Nucleus accumbens (tissue), 56 donors: Measurements from ENCODE around the gene TFB1M.

Experiments
- DNase-seq, 56 donors: peaks; one replicate each; lab custom pipeline; 2025; lab: John Stamatoyannopoulos, UW

TFB1M gene

DNA sequence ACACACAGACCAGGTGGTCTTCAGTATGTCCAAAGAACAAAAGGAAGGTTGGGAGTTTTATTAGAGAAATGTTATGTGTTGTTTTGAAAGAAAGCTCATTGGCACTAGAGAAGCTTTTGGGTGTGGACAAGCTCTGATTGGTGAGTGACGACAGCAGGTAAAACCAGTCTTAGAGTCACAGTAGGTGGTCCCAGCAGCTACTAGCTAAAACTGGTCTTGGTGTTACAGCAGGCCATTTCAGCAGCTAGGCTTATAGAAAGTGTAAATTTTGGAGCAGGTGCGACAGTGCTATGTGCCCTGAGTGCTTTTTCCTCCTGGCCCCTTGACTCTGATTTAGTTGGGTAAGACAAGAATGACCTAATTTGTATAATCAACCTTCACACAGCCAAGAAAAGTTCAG, 46.9 kb downstream of the TFB1M start:
- no peak for DNase-seq

DNA sequence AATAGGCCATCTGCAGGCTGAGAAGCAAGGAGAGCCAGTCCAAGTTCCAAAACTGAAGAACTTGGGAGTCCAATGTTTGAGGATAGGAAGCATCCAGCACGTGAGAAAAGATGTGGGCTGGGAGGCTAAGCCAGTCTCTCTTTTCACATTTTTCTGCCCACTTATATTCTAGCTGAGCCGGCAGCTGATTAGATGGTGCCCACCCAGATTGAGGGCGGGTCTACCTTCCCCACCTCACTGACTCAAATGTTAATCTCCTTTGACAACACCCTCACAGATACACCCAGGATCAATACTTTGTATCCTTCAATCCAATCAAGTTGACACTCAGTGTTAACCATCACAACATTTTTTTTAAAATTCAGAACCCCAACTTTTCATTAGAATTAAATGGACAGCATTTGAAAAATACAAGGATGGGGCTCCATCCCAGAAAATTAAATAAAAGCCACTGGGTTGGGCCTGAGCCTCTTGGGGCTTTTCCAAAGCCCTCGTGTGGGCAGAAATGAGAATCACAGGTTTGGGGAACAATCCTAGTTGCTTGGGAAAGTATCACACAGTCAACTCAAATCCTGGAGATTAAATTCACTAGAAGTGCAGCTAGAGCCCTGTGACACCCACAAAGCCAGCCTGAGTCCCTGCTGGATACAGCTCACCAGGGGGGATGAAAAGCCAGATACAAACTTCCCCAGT, 48.3 kb downstream of the TFB1M start:
- DNase-seq = no peak

DNA sequence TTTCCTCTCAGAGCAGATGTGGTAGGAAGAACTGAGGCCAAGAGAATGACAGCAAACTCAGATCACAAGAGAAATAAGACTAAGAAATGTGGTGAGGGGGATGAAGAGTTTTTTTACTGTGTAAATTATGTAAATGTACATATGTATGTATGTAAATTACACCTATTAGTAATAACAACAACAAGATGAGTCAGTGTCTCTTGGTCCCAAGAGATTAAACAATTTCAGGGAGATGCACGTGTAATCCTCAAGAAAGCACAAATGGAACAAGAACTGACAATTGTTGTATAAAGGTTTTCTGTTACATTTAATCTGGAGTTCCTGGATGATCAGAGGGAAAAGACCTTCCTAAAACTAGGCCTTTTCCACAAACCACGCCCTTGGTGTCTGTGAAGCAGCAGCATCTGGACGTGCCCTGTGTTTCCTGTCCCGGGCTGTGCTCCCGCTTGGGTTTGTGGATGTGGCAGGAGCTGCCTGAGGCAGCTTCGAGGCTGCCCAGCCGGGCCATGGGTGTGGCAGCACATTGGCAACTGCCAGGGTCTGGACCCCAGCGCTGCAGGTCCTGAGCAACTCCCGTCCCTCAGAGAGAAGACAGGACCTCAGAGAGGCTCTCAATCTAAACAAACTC, 49.5 kb downstream of the TFB1M start:
- DNase-seq = peak in 4 of 56 donors; percentile 13 to 30 (median 22)

DNA sequence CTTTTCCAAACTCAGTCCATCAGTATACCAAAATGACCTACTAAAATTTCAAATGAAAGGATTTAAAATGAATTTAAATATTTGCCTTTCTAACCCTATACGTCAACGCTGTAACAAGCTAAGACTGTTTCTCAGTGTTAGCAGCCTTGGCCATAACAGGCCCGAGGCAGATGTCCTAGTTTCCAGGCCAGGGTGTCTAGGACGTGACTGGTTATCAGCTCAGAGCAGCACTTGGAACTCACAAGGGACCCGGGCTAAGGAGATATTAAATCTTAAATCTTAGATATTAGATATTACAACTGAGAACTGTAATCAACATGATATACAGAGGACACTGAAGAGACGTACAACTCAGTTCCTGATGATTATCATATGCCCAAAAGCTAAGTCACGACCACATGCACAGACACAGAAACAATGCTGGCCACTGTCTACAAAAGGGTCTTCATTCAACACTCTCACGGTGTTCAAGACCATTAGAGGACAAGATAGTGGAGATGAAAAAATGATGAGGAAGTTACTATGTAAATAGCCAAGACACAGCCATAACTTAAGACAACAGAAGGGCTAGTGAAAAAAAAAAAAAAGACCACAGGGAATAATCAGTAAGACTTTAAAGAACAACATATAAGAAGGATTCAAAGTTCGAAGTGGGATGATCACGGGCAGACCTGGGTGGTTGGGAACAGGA, 50.8 kb downstream of the TFB1M start, which contains the start of gene CLDN20:
CLDN20 (plus strand) TSS at position 641 of the 691 bp plus-strand sequence. CDS start 11,707 bp downstream, outside the sequence.
- DNase-seq = no peak

DNA sequence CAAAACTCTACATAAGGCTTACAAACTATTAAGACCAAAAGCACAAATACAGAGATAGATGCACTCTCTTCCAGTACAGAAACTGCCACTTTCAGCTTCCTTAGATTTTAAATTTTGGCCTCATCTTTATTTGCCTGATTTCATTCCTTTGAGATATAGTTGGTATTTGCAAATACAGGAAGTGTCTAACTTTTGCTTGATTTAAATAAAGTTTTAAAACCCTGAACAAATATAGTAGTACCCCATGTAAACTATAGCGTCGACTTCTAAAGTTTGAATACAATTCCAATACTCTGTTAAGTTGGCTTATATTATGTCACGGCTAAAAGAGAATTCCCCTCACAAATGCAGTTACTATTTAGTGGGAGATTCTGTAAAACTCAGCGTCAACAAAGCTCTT, 51.6 kb downstream of the TFB1M start:
- DNase-seq = no peak

DNA sequence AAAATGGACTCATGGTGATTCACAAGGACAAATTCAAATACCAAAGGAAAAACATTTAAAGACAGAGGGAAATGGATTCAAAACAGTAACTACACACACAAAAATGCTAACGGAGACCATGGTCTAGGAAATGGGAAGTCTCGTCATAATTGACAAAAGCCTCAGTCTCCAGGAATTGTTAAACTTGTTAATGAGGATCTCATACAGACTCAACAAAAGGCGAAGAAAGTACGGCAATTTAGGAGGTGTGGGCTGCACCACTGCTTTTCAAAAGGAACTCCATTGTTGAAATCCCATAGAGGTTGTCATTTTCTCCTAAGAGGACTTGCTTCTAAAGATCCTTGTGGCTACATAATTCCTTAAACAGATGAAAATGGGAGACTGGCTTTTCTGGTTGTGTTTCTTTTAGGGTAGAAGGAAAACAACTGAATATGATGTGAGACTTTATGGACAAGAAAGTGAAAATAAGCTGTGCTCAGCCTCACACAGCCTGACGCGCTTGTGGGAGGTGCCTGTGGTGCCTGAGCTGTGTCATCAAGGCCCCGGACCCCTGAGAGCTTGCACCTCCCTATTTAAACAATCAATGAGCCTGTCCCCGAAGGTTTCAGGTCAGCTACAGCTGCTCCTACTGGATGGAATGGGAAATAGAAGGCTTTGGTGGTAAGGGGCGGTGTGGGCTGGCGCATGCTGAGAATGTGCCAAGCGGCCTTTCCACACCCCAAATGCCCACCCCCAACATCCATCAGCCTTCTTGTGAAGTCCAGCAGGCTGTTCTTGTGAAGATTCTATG, 53.0 kb downstream of the TFB1M start:
- no peak for DNase-seq

DNA sequence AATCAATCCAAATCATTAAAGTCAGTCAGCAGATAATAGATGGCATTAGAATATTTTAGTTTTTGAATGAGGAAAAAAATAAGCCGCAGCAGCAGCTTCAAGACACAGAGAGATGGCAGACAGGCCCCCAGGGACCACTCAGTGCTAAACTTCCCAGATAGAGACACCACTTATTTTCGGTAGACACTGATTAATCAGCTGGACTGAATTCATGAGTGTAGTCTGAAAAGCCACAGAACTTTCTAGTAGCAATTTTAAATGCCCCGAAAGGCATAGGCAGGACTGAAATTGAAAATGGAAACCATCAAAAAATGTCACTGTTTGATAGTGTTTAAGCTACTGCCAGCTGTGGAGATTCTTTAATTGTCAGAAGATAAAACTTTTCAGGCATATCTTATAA, 53.6 kb downstream of the TFB1M start:
- no peak for DNase-seq

DNA sequence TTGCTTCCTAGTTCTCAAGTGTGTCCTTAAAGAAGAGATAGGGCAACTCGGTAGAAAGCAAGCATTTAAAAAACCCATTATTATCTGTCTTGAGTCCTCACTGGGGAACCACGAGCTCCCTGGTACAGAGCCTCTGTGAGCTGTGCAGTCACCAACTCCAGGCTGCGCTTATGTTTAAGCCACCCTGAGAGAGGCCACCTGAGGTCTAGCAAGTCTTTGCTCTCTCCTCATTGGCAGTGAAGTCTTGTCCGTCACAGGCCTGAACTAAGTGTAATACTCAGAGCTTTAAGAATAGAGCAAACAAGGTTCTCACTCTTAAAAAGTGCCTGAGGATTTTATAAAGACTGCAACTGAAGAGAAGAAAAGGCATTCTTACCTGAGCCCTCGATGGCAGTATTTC, 54.4 kb downstream of the TFB1M start:
- no peak for DNase-seq

DNA sequence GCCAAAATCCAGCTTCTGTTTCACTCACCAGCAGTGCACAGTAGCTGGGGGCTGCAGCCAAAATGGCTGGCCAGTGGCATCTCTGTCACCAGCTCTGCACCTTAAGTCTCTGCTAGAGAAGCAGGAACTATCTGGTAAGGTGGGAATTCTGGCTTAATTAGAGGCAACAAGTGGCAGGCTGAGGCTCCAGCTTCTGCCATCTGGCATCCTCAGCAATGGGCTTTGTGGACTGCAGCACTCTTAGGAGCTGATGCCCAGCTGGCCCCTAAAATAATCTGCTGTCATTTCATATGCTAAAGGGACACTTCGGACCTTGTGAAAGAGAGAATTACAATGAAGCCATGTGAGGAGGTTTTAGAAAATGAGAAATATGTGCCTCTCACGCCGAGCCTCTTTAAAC, 55.1 kb downstream of the TFB1M start:
- no peak for DNase-seq

DNA sequence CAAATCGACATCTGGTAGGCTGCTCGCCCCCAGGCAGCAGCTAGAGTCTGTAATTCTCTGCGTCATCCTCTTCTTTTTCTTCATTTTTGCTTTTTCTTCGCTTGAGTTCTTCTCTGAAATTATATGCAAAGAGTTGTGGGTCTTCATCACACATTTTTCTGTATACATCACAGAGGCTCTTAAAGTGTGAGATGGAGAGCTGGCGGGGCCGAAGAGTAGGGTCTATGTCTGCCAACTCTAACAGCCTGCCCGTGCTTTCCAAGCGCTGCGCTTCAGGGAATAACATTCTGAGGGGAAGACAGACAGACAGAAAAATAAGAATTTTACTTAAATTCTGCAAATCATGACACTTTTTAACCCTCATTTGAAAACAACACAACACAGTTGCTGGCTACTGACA, 56.5 kb downstream of the TFB1M start:
- DNase-seq = no peak

DNA sequence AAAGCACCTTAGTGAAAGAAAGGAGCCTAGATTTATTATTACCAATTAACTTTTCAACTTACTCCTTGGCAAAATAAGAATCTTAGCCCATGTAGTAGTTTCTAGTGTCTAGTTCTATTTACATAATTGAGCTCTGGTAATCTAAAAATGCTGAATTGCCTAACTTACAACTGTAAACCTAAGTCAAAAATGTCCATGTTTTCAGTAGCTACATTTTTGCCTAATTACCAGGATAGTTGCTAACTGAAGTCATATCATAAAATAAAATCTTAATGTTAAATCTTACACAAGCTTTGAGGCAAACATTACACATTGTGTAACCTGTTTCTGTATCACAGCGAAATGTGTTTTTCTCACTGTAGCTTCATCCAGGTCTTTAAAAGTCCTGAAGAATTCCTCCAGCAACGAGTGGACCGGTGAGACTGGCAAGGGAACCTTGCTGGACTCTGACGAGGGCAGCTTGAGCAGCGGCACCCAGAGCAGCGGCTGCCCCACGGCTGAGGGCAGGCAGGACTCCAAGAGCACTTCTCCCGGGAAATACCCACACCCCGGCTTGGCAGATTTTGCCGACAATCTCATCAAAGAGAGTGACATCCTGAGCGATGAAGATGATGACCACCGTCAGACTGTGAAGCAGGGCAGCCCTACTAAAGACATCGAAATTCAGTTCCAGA, 58.0 kb downstream of the TFB1M start:
- DNase-seq = no peak

DNA sequence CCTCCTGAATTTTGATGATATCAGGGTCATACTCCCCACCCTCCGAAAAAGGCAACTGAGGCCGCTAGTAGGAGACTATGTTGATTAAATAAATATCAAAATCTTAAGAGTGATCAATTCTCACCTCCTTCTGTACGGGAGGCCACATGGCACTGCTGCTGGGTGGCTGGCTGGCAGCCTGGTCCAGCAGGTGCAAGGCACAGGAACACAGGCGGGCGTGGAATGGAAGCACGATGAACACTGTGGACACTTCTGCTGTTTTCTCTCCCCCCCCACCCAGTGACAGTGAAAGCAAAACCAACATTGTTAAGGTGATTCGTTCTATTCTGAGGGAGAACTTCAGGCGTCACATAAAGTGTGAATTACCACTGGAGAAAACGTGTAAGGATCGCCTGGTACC, 60.1 kb downstream of the TFB1M start:
- DNase-seq = no peak

DNA sequence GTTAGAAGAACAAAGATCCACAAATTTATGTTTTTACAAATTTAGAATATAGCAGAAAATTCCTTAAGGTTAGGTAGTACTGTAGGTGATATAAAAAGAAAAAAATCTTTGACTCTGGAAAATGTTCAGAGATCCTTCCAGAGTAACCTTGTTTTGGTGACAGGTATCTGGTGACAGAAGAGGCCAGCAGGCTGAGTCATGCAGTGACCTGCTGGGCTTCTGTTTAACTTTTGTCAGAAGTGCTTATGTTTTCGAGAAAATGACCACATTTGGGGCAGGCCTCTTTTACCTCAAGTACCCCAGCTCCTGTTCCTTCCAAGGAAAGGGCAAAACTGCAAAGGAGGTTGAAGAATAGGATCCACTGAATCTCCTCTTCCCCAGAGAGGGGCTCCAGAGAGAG, 60.9 kb downstream of the TFB1M start:
- no peak for DNase-seq

DNA sequence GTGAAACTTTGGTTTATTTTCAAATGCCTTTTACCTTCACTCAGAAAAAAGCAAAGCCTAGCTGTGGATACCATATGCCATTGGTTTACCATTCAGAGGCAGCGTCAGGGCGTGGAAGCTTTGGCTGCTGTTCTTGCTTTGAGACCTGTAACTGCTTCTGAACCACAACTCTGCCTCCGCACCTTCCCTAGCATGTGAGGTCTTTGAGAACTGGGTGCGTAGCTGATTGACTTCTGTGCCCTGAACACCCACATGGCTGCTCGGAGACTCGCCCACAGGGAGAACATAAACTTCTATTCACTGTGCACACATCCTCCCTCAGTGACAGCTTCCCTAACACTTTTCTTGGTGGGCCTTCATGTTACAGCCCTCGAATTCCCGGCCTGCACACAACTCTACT, 61.7 kb downstream of the TFB1M start:
- peak in 24 of 56 donors; percentile 11 to 80 (median 36) for DNase-seq

DNA sequence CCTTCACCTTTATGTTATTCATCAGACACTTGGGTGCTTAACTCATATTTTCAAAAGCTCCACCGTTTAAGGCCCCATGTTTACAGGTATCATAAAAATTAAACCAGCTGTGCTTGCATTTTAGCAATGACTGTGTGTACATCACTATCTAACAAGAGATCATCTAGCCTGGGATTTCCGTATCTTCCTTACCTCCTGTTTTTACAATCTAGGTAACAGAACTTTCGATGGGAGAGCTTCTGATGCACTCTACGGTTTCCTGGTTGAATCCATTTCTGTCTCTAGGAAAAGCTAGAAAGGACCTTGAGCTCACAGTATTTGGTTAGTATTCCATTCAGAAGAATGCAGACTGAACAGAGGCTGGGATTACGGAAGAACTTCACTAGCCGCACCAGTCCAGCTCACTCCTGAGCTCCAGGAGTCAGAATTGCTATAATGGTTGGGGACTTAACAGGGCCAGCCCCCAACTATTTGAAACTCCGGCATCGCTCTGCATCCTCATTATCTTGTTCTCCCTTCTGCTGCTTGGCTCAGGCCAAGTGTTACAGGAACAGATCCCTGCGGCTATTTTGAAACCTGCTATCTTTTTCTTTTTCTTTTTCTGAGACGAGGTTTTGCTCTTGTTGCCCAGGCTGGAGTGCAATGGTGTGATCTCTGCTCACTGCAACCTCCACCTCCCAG, 63.4 kb downstream of the TFB1M start:
- no peak for DNase-seq

DNA sequence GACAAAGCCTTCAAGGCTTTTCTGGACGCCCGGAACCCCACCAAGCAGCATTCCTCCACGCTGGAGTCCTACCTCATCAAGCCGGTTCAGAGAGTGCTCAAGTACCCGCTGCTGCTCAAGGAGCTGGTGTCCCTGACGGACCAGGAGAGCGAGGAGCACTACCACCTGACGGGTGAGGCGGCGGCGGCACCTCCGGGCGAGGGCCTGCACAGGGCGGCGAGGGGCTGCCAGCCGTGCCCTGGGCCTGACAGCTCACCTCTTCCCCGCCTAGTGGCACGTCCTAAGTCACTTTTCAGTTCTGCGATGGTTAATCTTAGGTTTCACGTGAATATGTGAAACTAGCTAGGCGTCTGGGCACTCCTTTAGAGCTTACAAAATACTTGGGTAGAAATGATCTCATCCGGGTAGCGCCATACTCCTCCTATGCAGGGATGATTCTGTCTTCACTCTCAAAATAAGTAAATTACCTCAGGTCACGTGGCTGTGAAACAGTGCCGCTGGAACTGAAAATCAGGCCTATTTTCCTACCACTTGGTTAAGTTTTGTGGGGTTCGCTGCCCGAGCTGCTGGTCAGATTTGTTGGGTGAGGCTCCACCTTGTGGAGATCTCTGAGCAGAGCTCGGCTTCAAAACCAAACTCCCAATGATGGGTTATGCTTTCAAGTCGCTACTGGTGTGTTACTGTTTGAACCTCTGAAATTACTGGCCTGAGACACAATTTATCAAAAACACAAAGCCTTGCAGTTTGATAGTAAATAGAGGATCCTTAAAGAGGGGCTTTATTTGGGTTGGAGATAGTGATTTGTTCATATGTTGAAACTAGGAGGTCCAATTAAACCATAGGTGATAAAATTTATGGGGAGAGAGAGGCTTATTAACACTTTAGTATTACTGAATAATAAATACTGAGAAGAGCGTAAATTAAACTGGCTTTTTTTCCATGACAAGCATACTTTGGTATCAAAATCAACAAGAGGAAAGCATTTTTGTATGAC, 66.0 kb downstream of the TFB1M start:
- peak in 43 of 56 donors; percentile 14 to 79 (median 35) for DNase-seq

DNA sequence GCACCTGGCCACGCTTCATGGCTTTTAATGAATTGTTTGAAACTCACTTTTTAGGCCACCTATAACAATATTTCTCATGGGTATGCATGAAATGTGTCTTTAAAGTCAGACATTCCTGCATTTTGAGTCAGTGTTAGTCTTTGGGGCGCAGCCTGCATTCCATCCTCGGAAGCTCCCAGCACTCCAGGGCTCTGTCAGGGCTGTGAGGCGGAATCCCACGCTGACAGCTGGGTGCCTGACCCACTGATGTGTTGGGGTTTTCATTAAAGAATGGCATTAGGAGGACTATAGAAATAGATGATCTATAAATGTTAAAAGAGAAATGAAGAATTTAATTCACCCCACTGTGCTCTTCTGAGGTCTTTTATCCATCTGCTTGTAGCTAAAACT, 66.7 kb downstream of the TFB1M start:
- no peak for DNase-seq

DNA sequence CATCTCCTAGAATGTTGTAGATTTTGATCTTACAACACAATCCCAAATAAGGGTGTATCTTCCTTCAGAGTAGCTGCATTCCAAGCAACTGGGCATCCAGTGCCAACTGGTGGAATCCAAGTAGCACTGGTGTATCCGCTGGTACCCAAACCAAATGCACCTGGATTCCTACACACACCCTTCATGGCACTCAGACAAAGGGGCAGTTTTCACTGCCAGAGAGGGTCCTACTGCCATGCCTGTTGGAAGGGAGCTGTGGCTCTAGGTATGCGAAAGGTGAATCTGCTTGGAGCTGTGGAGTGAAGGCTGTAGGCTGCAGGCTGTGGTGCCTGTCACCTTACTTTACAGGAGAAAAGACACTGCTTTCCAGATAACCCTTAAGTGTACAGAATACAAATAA, 67.5 kb downstream of the TFB1M start:
- DNase-seq = no peak

DNA sequence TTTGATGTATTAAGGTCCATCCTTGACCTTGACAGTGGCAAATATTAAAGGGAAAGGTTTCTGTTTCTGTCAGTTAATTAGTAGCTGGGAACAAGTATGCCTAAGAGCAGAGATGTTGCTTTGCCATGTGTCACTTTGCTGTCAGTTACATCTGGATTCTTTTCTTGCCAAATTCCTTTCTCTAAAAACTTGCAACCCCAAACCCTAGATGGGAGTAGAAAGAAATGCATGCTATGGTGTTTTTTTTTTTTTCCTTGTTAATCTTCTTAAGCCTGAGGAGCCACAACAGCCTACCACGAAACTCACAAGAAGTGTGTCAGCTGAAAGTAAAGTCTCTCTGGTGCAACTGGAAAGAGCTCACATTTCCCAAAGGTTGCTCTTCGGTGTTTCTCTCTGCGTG, 68.5 kb downstream of the TFB1M start:
- no peak for DNase-seq
